Body of pancreas (tissue), 4 donors: ENCODE measurements around the gene RXRA. TPM values are rescaled to one million over a fixed set of nuclear protein-coding genes. Genes with fewer than 3 reads are reported as not detected.

Experiments
- ATAC-seq: fragments of 150-250 bp; one replicate; pipeline ENCODE4 v1.9.1; 2016
- DNase-seq, 4 donors: peaks; one replicate each; pipeline ENCODE4 v3.0.0-alpha.2; 2019
- H3K27ac ChIP-seq, 4 donors: fragments of 200-600 bp; sonication (generic); 1 replicate in 3 of 4; 2 replicates in 1 of 4; pipeline versions ENCODE4 v1.5.1 to v1.6.1; 2016 to 2019; ENCODE audit warnings: mild to moderate bottlenecking in 1 of 4, mixed read lengths in 1 of 4, moderate library complexity in 1 of 4
- H3K27me3 ChIP-seq, 2 donors: fragments of 200-600 bp; sonication (generic); one replicate each; pipeline ENCODE4 v1.6.0; 2016; ENCODE audit warnings: mild to moderate bottlenecking in 1 of 2
- H3K36me3 ChIP-seq, 2 donors: fragments of 200-600 bp; sonication (generic); replicated peaks in 1 of 2; 2 replicates each; pipeline ENCODE4 v1.5.1; 2016; ENCODE audit warnings: low read depth in 2 of 2; ENCODE audit not compliant: insufficient read depth in 1 of 2
- H3K4me1 ChIP-seq: fragments of 200-600 bp; sonication (generic); one replicate; pipeline ENCODE4 v1.6.0; 2016
- H3K4me3 ChIP-seq, 2 donors: fragments of 200-600 bp; sonication (generic); 1 replicate in 1 of 2; 2 replicates in 1 of 2; pipeline ENCODE4 v1.5.1; 2016 to 2019
- H3K9me3 ChIP-seq, 3 donors: fragments of 200-600 bp; sonication (generic); 1 replicate in 2 of 3; 2 replicates in 1 of 3; pipeline ENCODE4 v1.5.1; 2016
- POLR2A ChIP-seq, 3 donors: fragments of 450-650 bp; IDR thresholded peaks; one replicate each; pipeline ENCODE4 v1.6.1; 2016; ENCODE audit warnings: antibody characterized with exemption in 3 of 3, mild to moderate bottlenecking in 2 of 3
- WGBS, 2 donors: methylation state at CpG; one replicate each; pipeline ENCODE4 v1.1.5; 2017; 5-methylcytosine and 5-hydroxymethylcytosine counted together
- intact Hi-C: fragments of 100-400 bp; cut with DNase I; formaldehyde crosslinking; loops from one replicate; pipeline ENCODE4 v1.15.1; 2023
- total RNA-seq, 2 donors: library from RNA; depleted of rRNA; stranded (reverse); fragments of >200 nt; gene quantifications; one replicate each; pipeline ENCODE4 v1.1.0, GENCODE V29; 2016
- TF ChIP-seq, protein P1 (sequence below), 7 experiments: fragments of 450-650 bp in 4 of 7; fragments of 200-600 bp in 3 of 7; sonication (generic) in 3 of 7; IDR thresholded peaks; one replicate each; pipeline ENCODE4 v1.5.1; 2016 to 2019; ENCODE audit warnings: antibody characterized with exemption in 7 of 7

Gene RXRA
- total RNA-seq, 2 donors from 2014 or later = 31.4 to 41.9 TPM

DNA sequence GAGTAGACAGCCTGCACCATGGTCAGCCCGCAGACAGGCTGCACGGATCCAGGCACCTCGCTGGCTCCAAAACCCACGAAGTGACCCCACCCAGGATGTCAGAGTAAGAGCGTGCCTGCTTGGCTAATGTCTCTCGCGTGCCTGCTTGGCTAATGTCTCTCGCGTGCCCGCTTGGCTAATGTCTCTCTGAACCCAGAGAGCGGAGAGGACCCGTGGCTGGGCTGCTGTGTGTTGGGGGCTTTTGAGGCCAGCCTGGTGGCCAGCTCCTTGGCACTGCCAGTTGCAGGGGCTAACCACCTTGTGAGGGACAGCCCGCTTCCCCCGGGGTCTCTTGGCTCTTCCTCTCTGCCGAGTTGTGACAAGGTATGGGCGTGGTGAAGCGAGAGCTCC is 8.9 kb upstream of the RXRA start:
- Histone ChIP-seq H3K36me3 (no peaks in the 10 kb centered on the region), H3K27ac (no peak overlapping the region), H3K27me3 (no peaks in the 10 kb centered on the region), H3K4me3 (no peak overlapping the region), H3K4me1 (peaks cover 20% of the 10 kb centered on the region), H3K9me3 (no peaks in the 10 kb centered on the region)
- TF ChIP-seq, protein P1, sequence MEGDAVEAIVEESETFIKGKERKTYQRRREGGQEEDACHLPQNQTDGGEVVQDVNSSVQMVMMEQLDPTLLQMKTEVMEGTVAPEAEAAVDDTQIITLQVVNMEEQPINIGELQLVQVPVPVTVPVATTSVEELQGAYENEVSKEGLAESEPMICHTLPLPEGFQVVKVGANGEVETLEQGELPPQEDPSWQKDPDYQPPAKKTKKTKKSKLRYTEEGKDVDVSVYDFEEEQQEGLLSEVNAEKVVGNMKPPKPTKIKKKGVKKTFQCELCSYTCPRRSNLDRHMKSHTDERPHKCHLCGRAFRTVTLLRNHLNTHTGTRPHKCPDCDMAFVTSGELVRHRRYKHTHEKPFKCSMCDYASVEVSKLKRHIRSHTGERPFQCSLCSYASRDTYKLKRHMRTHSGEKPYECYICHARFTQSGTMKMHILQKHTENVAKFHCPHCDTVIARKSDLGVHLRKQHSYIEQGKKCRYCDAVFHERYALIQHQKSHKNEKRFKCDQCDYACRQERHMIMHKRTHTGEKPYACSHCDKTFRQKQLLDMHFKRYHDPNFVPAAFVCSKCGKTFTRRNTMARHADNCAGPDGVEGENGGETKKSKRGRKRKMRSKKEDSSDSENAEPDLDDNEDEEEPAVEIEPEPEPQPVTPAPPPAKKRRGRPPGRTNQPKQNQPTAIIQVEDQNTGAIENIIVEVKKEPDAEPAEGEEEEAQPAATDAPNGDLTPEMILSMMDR (IDR thresholded peaks at IDR 0.05) = no peak
- TF ChIP-seq POLR2A (IDR thresholded peaks at IDR 0.05) = no peak
- intact Hi-C loops = no loop called here
- ATAC-seq (no peak), DNase-seq (peak in 2 of 4 donors; percentile 5 to 10)
- 63 to 70% methylated on average over 8 to 17 of the region's 17 CpGs for WGBS, 2 donors

DNA sequence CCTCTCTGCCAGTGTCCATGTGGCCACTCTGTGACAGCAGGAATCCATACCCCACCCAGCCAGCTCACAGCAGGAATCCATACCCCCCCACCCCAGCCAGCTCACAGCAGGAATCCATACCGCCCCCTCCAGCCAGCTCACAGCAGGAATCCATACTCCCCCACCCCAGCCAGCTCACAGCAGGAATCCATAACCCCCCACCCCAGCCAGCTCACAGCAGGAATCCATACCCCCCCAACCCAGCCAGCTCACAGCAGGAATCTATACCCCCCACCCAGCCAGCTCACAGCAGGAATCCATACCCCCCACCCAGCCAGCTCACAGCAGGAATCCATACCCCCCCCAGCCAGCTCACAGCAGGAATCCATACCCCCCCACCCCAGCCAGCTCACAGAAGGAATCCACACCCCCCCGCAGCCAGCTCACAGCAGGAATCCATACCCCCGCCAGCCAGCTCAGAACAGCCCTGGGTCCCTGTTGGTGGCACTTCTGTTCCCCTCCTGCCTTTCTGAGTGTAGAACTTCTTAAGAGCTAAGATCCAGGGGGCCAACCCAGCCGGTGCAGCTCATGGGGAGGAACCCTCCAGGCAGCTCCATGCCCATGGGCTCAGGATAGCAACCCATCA is 8.4 kb upstream of the RXRA start:
- peaks cover 20% of the 10 kb centered on the region for H3K4me1 ChIP-seq
- no peaks in the 10 kb centered on the region for H3K9me3 ChIP-seq
- no peaks in the 10 kb centered on the region for H3K27me3 ChIP-seq
- H3K4me3 ChIP-seq = no peak overlapping the region
- TF ChIP-seq POLR2A (IDR thresholded peaks at IDR 0.05) = no peak
- TF ChIP-seq, protein P1 (IDR thresholded peaks at IDR 0.05) = no peak
- ATAC-seq (no peak), DNase-seq (peak in 2 of 4 donors; percentile 2 to 11)
- 50 to 81% methylated on average over 1 to 3 of the region's 4 CpGs for WGBS, 2 donors
- no peak overlapping the region for H3K27ac ChIP-seq
- no peaks in the 10 kb centered on the region for H3K36me3 ChIP-seq
- intact Hi-C loops = no loop called here

DNA sequence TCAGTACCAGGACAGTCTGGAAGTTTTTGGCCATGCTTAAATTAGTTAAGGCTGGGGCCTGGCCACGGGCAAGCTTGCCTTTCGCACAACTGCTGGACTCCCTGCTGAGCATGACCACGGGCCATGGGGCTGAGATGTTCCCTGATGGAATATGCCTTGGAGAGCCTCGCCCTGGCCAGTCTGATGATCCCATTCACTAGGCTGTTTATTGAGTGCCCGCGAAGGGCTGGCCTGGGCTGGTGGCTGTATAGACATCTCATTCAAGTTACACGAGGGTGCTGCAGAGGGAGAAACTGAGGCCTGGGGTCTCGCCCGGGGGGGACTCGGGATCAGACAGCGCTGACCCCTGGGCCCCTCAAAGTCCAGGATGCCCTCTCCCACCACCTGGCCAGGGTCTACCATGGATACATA is 7.8 kb upstream of the RXRA start:
- H3K4me1 ChIP-seq = peaks cover 22% of the 10 kb centered on the region
- no peaks in the 10 kb centered on the region for H3K36me3 ChIP-seq
- H3K27me3 ChIP-seq = no peaks in the 10 kb centered on the region
- H3K27ac ChIP-seq = no peak overlapping the region
- intact Hi-C loops = no loop called here
- ATAC-seq = no peak
- H3K9me3 ChIP-seq = no peaks in the 10 kb centered on the region
- H3K4me3 ChIP-seq = no peak overlapping the region
- WGBS, 2 donors = 70 to 79% methylated on average over 8 to 11 of the region's 11 CpGs
- peak in 2 of 4 donors; percentile 4 to 11 for DNase-seq
- TF ChIP-seq POLR2A (IDR thresholded peaks at IDR 0.05) = no peak
- TF ChIP-seq, protein P1 (IDR thresholded peaks at IDR 0.05) = no peak

DNA sequence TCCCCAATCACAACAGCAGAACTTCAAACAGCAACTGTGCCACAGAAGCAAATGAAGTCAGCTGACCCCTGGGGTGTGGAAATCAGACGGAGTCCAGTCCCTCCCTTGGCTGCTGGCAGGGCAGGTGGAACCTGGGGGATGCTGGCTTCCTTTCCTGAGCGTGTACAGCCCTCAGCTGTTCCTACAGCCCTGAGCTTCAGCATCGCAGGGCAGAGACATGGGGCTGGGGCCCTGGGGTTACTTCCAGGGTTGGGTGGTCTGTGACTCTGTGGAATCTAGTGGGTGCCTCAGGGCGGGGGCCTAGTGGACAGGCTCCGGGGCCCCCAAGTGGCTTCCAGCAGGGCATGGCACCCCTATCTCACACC is 7.3 kb upstream of the RXRA start:
- no peak for ATAC-seq
- peak in 1 of 4 donors; percentile 3 for DNase-seq
- intact Hi-C loops = no loop called here
- Histone ChIP-seq H3K4me1 (peaks cover 26% of the 10 kb centered on the region), H3K9me3 (no peaks in the 10 kb centered on the region), H3K36me3 (no peaks in the 10 kb centered on the region), H3K4me3 (no peak overlapping the region), H3K27ac (no peak overlapping the region), H3K27me3 (no peaks in the 10 kb centered on the region)
- 75 to 89% methylated on average over 3 to 5 of the region's 5 CpGs for WGBS, 2 donors
- no peak for TF ChIP-seq POLR2A (IDR thresholded peaks at IDR 0.05)
- TF ChIP-seq, protein P1 (IDR thresholded peaks at IDR 0.05) = no peak
